GM12872 (cell line): Measurements from ENCODE around the gene CHPT1.

ENCODE experiments used
- CTCF ChIP-seq: IDR thresholded peaks from 3 replicates; pipeline ENCODE4 v1.5.1; 2011; ENCODE audit warnings: low read depth, mild to moderate bottlenecking, low read length, moderate library complexity; ENCODE audit not compliant: insufficient read depth

The CHPT1 gene

GRCh38 chr12:101697197-101697929, at the start of gene CHPT1:
CHPT1 (plus strand) TSS chr12:101697640; CDS start chr12:101697862, 222 bp downstream.
- no peak for TF ChIP-seq CTCF

- no peak for TF ChIP-seq CTCF
Measured at GRCh38 chr12:101647711-101648110, 49.7 kb upstream of the CHPT1 start.

- TF ChIP-seq CTCF, result no peak
Measured at GRCh38 chr12:101648195-101648594, 49.2 kb upstream of the CHPT1 start.

GRCh38 chr12:101650346-101651117, 46.9 kb upstream of the CHPT1 start:
- TF ChIP-seq CTCF, result no peak

- TF ChIP-seq CTCF, result no peak
Measured at GRCh38 chr12:101653030-101653429, 44.4 kb upstream of the CHPT1 start.

GRCh38 chr12:101653503-101653902, 43.9 kb upstream of the CHPT1 start:
- TF ChIP-seq CTCF, result no peak

- no peak for TF ChIP-seq CTCF
Measured at GRCh38 chr12:101654442-101654841, 43.0 kb upstream of the CHPT1 start.
